Skeletal muscle tissue (tissue), 4 donors: ENCODE measurements around the gene ZNF521. TPM values are rescaled to one million over a fixed set of nuclear protein-coding genes. Genes with fewer than 3 reads are reported as not detected.

Experiments
- H3K27ac ChIP-seq: one replicate; pipeline ENCODE4 v1.7.0; 2013; ENCODE audit warnings: mild to moderate bottlenecking, low read depth, low read length, inconsistent platforms
- H3K27me3 ChIP-seq, 3 donors: one replicate each; pipeline ENCODE4 v1.7.0; 2013; ENCODE audit warnings: low read length in 3 of 3; ENCODE audit not compliant: control insufficient read depth in 3 of 3, insufficient read depth in 3 of 3
- H3K36me3 ChIP-seq, 3 donors: one replicate each; pipeline ENCODE4 v1.7.0; 2013; ENCODE audit warnings: low read length in 3 of 3; ENCODE audit not compliant: control insufficient read depth in 3 of 3, insufficient read depth in 3 of 3
- H3K4me1 ChIP-seq, 3 donors: one replicate each; pipeline ENCODE4 v1.7.0; 2013; ENCODE audit warnings: low read length in 3 of 3, mild to moderate bottlenecking in 3 of 3; ENCODE audit not compliant: control insufficient read depth in 3 of 3, insufficient read depth in 3 of 3
- H3K4me3 ChIP-seq, 3 donors: one replicate each; pipeline ENCODE4 v1.7.0; 2013; ENCODE audit warnings: low read length in 3 of 3
- H3K9ac ChIP-seq, 3 donors: one replicate each; pipeline ENCODE4 v1.7.0; 2013; ENCODE audit warnings: low read length in 3 of 3, mild to moderate bottlenecking in 3 of 3, moderate library complexity in 2 of 3, low read depth in 1 of 3
- H3K9me3 ChIP-seq, 3 donors: one replicate each; pipeline ENCODE4 v1.7.0; 2013; ENCODE audit warnings: low read length in 3 of 3; ENCODE audit not compliant: control insufficient read depth in 3 of 3
- total RNA-seq: library from RNA; depleted of rRNA; stranded (reverse); fragments of >200 nt; gene quantifications from one replicate; pipeline ENCODE4 v1.2.3, GENCODE V29; 2014
- donor health status: Osteomylitis.

ZNF521 gene
- total RNA-seq, 1 donor from 2014 or later, result 40.2 TPM

GRCh38 chr18:25102662-25103061, 249.3 kb downstream of the ZNF521 start:
- Histone ChIP-seq H3K4me3 (no peak overlapping the region), H3K36me3 (no peaks in the 10 kb centered on the region), H3K9me3 (no peaks in the 10 kb centered on the region), H3K27me3 (no peaks in the 10 kb centered on the region), H3K27ac (no peak overlapping the region), H3K4me1 (peaks cover 0 to 10% (median 0%) of the 10 kb centered on the region in 3 donors), H3K9ac (no peak overlapping the region)

- Histone ChIP-seq H3K4me3 (no peak overlapping the region), H3K36me3 (no peaks in the 10 kb centered on the region), H3K27me3 (no peaks in the 10 kb centered on the region), H3K9me3 (no peaks in the 10 kb centered on the region), H3K9ac (no peak overlapping the region), H3K4me1 (peaks cover 0 to 10% (median 0%) of the 10 kb centered on the region in 3 donors), H3K27ac (no peak overlapping the region)
Observed at GRCh38 chr18:25100418-25100817, 251.5 kb downstream of the ZNF521 start.

GRCh38 chr18:25099895-25100294, 252.1 kb downstream of the ZNF521 start:
- no peaks in the 10 kb centered on the region for H3K9me3 ChIP-seq
- H3K27ac ChIP-seq, result no peak overlapping the region
- H3K27me3 ChIP-seq, result no peaks in the 10 kb centered on the region
- H3K36me3 ChIP-seq, result no peaks in the 10 kb centered on the region
- H3K4me1 ChIP-seq, result peaks cover 0 to 10% (median 0%) of the 10 kb centered on the region in 3 donors
- no peak overlapping the region for H3K9ac ChIP-seq
- no peak overlapping the region for H3K4me3 ChIP-seq

GRCh38 chr18:25097569-25098056, 254.4 kb downstream of the ZNF521 start:
- Histone ChIP-seq H3K9ac (no peak overlapping the region), H3K36me3 (no peaks in the 10 kb centered on the region), H3K4me1 (peaks cover 0 to 7% (median 0%) of the 10 kb centered on the region in 3 donors), H3K4me3 (no peak overlapping the region), H3K27me3 (no peaks in the 10 kb centered on the region), H3K9me3 (no peaks in the 10 kb centered on the region), H3K27ac (no peak overlapping the region)

GRCh38 chr18:25097057-25097456, 254.9 kb downstream of the ZNF521 start:
- Histone ChIP-seq H3K4me1 (peaks cover 0 to 5% (median 0%) of the 10 kb centered on the region in 3 donors), H3K27ac (no peak overlapping the region), H3K9ac (no peak overlapping the region), H3K4me3 (no peak overlapping the region), H3K9me3 (no peaks in the 10 kb centered on the region), H3K36me3 (no peaks in the 10 kb centered on the region), H3K27me3 (no peaks in the 10 kb centered on the region)

GRCh38 chr18:25093141-25093540, 258.8 kb downstream of the ZNF521 start:
- Histone ChIP-seq H3K4me1 (no peaks in the 10 kb centered on the region), H3K9me3 (no peaks in the 10 kb centered on the region), H3K36me3 (peaks cover 0 to 14% (median 0%) of the 10 kb centered on the region in 3 donors), H3K27ac (no peak overlapping the region), H3K9ac (no peak overlapping the region), H3K27me3 (no peaks in the 10 kb centered on the region), H3K4me3 (no peak overlapping the region)

GRCh38 chr18:25089470-25089869, 262.5 kb downstream of the ZNF521 start:
- Histone ChIP-seq H3K36me3 (peaks cover 0 to 14% (median 0%) of the 10 kb centered on the region in 3 donors), H3K27ac (no peak overlapping the region), H3K27me3 (no peaks in the 10 kb centered on the region), H3K9ac (no peak overlapping the region), H3K4me3 (no peak overlapping the region), H3K9me3 (no peaks in the 10 kb centered on the region), H3K4me1 (no peaks in the 10 kb centered on the region)

GRCh38 chr18:25086876-25087275, 265.1 kb downstream of the ZNF521 start:
- Histone ChIP-seq H3K27ac (no peak overlapping the region), H3K27me3 (no peaks in the 10 kb centered on the region), H3K36me3 (peaks cover 0 to 14% (median 0%) of the 10 kb centered on the region in 3 donors), H3K9me3 (no peaks in the 10 kb centered on the region), H3K4me1 (no peaks in the 10 kb centered on the region), H3K9ac (no peak overlapping the region), H3K4me3 (no peak overlapping the region)

GRCh38 chr18:25081001-25081400, 271.0 kb downstream of the ZNF521 start:
- peaks cover 0 to 5% (median 0%) of the 10 kb centered on the region in 3 donors for H3K36me3 ChIP-seq
- no peak overlapping the region for H3K4me3 ChIP-seq
- H3K9me3 ChIP-seq, result no peaks in the 10 kb centered on the region
- H3K27ac ChIP-seq, result no peak overlapping the region
- H3K27me3 ChIP-seq, result no peaks in the 10 kb centered on the region
- no peak overlapping the region for H3K9ac ChIP-seq
- no peaks in the 10 kb centered on the region for H3K4me1 ChIP-seq

GRCh38 chr18:25080211-25080610, 271.8 kb downstream of the ZNF521 start:
- H3K27ac ChIP-seq, result no peak overlapping the region
- no peaks in the 10 kb centered on the region for H3K4me1 ChIP-seq
- no peaks in the 10 kb centered on the region for H3K27me3 ChIP-seq
- no peak overlapping the region for H3K4me3 ChIP-seq
- H3K9ac ChIP-seq, result no peak overlapping the region
- H3K9me3 ChIP-seq, result no peaks in the 10 kb centered on the region
- peaks cover 0 to 5% (median 0%) of the 10 kb centered on the region in 3 donors for H3K36me3 ChIP-seq
